Endodermal cell (in vitro differentiated cells): ENCODE results near the gene TRIM16. TPM values are rescaled to one million over a fixed set of nuclear protein-coding genes. Genes with fewer than 3 reads are reported as not detected.

Experiments used
- DNase-seq: peaks from one replicate; pipeline ENCODE4 v3.0.0-alpha.2; 2017
- H3K27ac ChIP-seq: 2 replicates; pipeline ENCODE4 v1.5.1; 2013; ENCODE audit warnings: mild to moderate bottlenecking, low read depth, low read length, moderate library complexity
- H3K27me3 ChIP-seq: 2 replicates; pipeline ENCODE4 v1.6.1; 2013; ENCODE audit warnings: mild to moderate bottlenecking, low read length, moderate library complexity; ENCODE audit not compliant: insufficient read depth, control insufficient read depth, poor library complexity, severe bottlenecking
- H3K36me3 ChIP-seq: 2 replicates; pipeline ENCODE4 v1.7.0; 2013; ENCODE audit warnings: mild to moderate bottlenecking, low read length, moderate library complexity; ENCODE audit not compliant: control insufficient read depth, insufficient read depth
- H3K4me1 ChIP-seq: one replicate; pipeline ENCODE4 v1.7.0; 2013; ENCODE audit warnings: low read length; ENCODE audit not compliant: control insufficient read depth, insufficient read depth
- H3K4me3 ChIP-seq: 2 replicates; pipeline ENCODE4 v1.5.1; 2013; ENCODE audit warnings: mild to moderate bottlenecking, low read length, moderate library complexity
- H3K9ac ChIP-seq: 2 replicates; pipeline ENCODE4 v1.6.1; 2013; ENCODE audit warnings: mild to moderate bottlenecking, low read length, moderate library complexity; ENCODE audit not compliant: poor library complexity, severe bottlenecking; ENCODE audit errors: extremely low read depth
- H3K9me3 ChIP-seq: 2 replicates; pipeline ENCODE4 v1.6.1; 2013; ENCODE audit warnings: mild to moderate bottlenecking, low read length, moderate library complexity; ENCODE audit not compliant: control insufficient read depth
- H3K27ac Mint-ChIP-seq: 2 replicates; pipeline ENCODE4 v1.8.0; 2020; ENCODE audit warnings: mixed read lengths
- H3K27me3 Mint-ChIP-seq: 2 replicates; pipeline ENCODE4 v1.8.0; 2021; ENCODE audit warnings: mild to moderate bottlenecking, mixed read lengths; ENCODE audit not compliant: insufficient read depth
- H3K36me3 Mint-ChIP-seq: 2 replicates; pipeline ENCODE4 v1.8.0; 2020; ENCODE audit warnings: low read depth, mixed read lengths
- H3K4me1 Mint-ChIP-seq: 2 replicates; pipeline ENCODE4 v1.8.0; 2020; ENCODE audit warnings: mixed read lengths
- H3K4me3 Mint-ChIP-seq: 2 replicates; pipeline ENCODE4 v1.8.0; 2020; ENCODE audit warnings: mild to moderate bottlenecking, moderate library complexity, mixed read lengths
- H3K9me3 Mint-ChIP-seq: 2 replicates; pipeline ENCODE4 v1.8.0; 2020; ENCODE audit warnings: mild to moderate bottlenecking, mixed read lengths
- CTCF ChIP-seq: fragments of 200-600 bp; sonication (generic); conservative IDR thresholded peaks from 2 replicates; pipeline ENCODE4 v1.5.0; 2021; ENCODE audit warnings: antibody characterized with exemption, mild to moderate bottlenecking
- WGBS, 2 experiments: methylation state at CpG; one replicate each; pipeline versions ENCODE4 v1.1.5 to v1.1.7; 2013; ENCODE audit warnings: missing lambda C conversion rate in 2 of 2, mixed read lengths in 1 of 2; ENCODE audit not compliant: insufficient coverage in 1 of 2, insufficient read length in 1 of 2; 5-methylcytosine and 5-hydroxymethylcytosine counted together
- total RNA-seq, 2 donors: library from RNA; stranded (reverse); fragmentation: NEBNext Ultra II Directional in 1 of 2; extraction: Animal tissue kit (Norgen Biotek cat#: 25700) in 1 of 2; gene quantifications; 2 replicates in 1 of 2; 3 replicates in 1 of 2; pipeline ENCODE4 v1.2.1, GENCODE V29; 2021

The TRIM16 gene
- total RNA-seq, 2 donors from 2014 or later: 19.4 to 34.6 TPM

GRCh38 chr17:15660077-15660476 lies 24.0 kb downstream of the TRIM16 start:
- no peaks in the 10 kb centered on the region for H3K9me3 Mint-ChIP-seq
- TF ChIP-seq CTCF: no peak
- WGBS, 2 experiments: 92 to 93% methylated on average over 3 of the region's 3 CpGs
- no peak overlapping the region for H3K4me3 Mint-ChIP-seq
- H3K9me3 ChIP-seq: no peaks in the 10 kb centered on the region
- peak; percentile 30 for DNase-seq
- no peaks in the 10 kb centered on the region for H3K27me3 Mint-ChIP-seq
- peaks cover 29% of the 10 kb centered on the region for H3K4me1 Mint-ChIP-seq
- no peak overlapping the region for H3K27ac ChIP-seq
- peak overlapping the region; percentile 46 for H3K27ac Mint-ChIP-seq
- H3K4me1 ChIP-seq: peaks cover 5% of the 10 kb centered on the region
- H3K4me3 ChIP-seq: no peak overlapping the region
- peaks cover 34% of the 10 kb centered on the region for H3K36me3 Mint-ChIP-seq
- H3K36me3 ChIP-seq: peaks cover 7% of the 10 kb centered on the region
- H3K9ac ChIP-seq: peak overlapping the region; percentile 0
- no peaks in the 10 kb centered on the region for H3K27me3 ChIP-seq

GRCh38 chr17:15659663-15660062 lies 24.4 kb downstream of the TRIM16 start:
- Histone ChIP-seq H3K4me1 (peaks cover 9% of the 10 kb centered on the region), H3K36me3 (peaks cover 7% of the 10 kb centered on the region), H3K9me3 (no peaks in the 10 kb centered on the region), H3K9ac (peak overlapping the region; percentile 0), H3K27ac (no peak overlapping the region), H3K27me3 (no peaks in the 10 kb centered on the region), H3K4me3 (no peak overlapping the region)
- H3K27ac Mint-ChIP-seq: peak overlapping the region; percentile 46
- TF ChIP-seq CTCF: no peak
- H3K9me3 Mint-ChIP-seq: no peaks in the 10 kb centered on the region
- peaks cover 33% of the 10 kb centered on the region for H3K4me1 Mint-ChIP-seq
- H3K27me3 Mint-ChIP-seq: no peaks in the 10 kb centered on the region
- 83 to 95% methylated on average over 2 to 4 of the region's 4 CpGs for WGBS, 2 experiments
- H3K4me3 Mint-ChIP-seq: no peak overlapping the region
- H3K36me3 Mint-ChIP-seq: peaks cover 34% of the 10 kb centered on the region
- DNase-seq: peak; percentile 72

- peaks cover 37% of the 10 kb centered on the region for H3K4me1 Mint-ChIP-seq
- no peak overlapping the region for H3K27ac ChIP-seq
Measured at GRCh38 chr17:15659236-15659635, 24.9 kb downstream of the TRIM16 start.

More at GRCh38 chr17:15659236-15659635, 24.9 kb downstream of the TRIM16 start:
- no peak for TF ChIP-seq CTCF
- H3K27me3 Mint-ChIP-seq: no peaks in the 10 kb centered on the region
- no peak overlapping the region for H3K4me3 Mint-ChIP-seq
- no peak overlapping the region for H3K9ac ChIP-seq
- H3K36me3 Mint-ChIP-seq: peaks cover 30% of the 10 kb centered on the region
- no peak overlapping the region for H3K4me3 ChIP-seq
- no peaks in the 10 kb centered on the region for H3K27me3 ChIP-seq
- no peak for DNase-seq
- peaks cover 7% of the 10 kb centered on the region for H3K36me3 ChIP-seq
- H3K27ac Mint-ChIP-seq: no peak overlapping the region
- H3K4me1 ChIP-seq: peaks cover 10% of the 10 kb centered on the region
- no peaks in the 10 kb centered on the region for H3K9me3 ChIP-seq
- WGBS, 2 experiments: 95 to 96% methylated on average over 6 of the region's 6 CpGs
- no peaks in the 10 kb centered on the region for H3K9me3 Mint-ChIP-seq
